GM18858 (cell line): ENCODE results near the gene TPM4.
A peak's percentile ranks its signal among the peaks of the same experiment; 100 is the strongest.
"Not testable (repeated sequence)": the region's sequence is repeated elsewhere in the genome, so short reads cannot be mapped to it uniquely, and the experiment has no call there.

Experiments
- ATAC-seq: cut with Tn5 transposase; IDR thresholded peaks from one replicate; pipeline ENCODE4 v1.9.1; 2021; ENCODE audit not compliant: unreplicated experiment

TPM4 gene

DNA sequence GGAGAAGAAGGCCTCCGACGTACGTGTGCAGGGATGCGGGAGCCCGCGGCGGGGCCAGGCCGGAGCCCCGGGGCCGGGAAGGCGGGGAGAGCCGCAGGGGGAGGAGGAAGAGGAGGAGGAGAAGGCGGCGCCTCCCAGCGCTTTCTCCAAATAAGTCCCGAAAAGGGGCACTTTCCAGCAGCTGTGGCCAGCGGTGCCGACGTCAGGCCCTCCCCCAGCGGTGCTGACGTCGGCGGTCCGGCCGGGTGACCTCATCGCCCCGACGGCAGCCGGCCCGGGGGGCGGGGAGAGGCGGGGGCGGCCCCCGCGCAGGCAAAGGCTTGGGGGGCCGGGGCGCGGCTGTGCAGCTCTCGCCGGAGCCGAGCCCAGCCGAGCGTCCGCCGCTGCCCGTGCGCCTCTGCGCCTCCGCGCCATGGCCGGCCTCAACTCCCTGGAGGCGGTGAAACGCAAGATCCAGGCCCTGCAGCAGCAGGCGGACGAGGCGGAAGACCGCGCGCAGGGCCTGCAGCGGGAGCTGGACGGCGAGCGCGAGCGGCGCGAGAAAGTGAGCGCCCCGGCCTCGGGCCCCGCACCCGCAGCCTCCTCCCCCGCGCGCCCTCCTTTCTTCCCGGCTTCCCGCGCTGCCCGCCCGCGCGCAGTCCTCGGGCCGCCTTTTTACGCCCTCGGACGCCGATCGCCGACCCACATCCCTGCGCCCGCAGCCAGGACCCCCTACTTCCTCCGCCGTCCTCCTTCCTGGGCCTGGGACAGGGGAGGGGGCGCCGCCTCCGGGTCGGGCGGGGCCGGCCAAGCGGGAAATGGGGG, at the start of gene TPM4:
Gene TPM4 (plus strand): TSS at position 342 of the 804 bp plus-strand sequence. CDS start 71 bp downstream, at position 413.
- peak; percentile 39 for ATAC-seq

GRCh38 chr19:16026756-16027155, 49.5 kb upstream of the TPM4 start:
- no peak for ATAC-seq

- ATAC-seq, result no peak
These were observed 48.8 kb upstream of the TPM4 start for GRCh38 chr19:16027528-16027927.

GRCh38 chr19:16030155-16030554, 46.1 kb upstream of the TPM4 start:
- ATAC-seq, result not testable (repeated sequence)

DNA sequence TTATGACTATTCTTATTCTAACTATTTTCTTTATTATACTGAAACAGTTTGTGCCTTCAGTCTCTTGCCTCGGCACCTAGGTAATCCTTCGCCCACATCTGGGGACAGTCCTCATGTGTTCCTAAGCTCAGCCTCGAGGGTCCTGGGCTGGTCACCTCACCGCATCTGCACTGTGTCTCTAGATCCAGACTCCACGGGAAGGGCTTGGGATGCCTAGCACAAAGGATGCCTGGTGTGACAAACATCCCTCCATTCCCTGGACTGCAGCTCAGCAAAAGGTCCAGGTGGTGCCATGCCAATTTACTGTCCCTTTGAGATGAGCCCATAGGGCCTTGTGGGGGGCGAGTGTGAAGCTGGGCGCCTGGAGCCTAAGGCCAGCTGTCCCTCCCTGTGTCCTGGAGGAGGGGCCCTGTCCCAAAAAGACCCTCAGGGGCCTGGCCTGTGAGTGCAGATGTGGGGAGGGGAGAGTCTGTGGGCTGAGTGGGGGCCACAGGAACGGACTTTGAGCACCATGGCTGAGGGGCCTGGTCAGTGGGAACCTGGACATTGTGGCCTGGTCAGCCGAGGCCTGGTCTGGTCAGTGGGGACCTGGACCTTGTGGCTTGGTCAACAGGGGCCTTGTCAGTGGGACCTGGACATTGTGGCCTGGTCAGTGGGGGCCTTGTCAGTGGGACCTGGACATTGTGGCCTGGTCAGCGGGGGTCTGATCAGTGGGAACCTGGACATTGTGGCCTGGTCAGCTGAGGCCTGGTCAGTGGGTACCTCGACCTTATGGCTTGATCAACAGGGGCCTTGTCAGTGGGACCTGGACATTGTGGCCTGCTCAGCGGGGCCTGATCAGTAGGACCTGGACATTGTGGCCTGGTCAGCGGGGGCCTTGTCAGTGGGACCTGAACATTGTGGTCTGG, 45.1 kb upstream of the TPM4 start:
- ATAC-seq, result no peak

DNA sequence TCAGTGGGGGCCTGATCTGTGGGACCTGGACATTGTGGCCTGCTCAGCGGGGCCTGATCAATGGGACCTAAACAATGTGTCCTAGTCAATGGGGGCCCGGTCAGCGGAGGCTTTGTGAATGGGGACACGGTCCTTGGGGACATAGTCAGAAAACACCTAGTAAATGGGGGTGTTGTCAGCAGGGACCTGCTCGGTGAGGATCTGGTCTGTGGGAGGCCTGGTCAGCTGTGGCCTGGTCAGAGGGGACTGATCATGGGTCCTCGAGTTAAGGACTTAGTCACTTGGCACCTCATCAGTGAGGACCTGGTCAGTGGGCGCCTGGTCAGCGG, 44.5 kb upstream of the TPM4 start:
- no peak for ATAC-seq

GRCh38 chr19:16032509-16033135, 43.7 kb upstream of the TPM4 start:
- no peak for ATAC-seq

DNA sequence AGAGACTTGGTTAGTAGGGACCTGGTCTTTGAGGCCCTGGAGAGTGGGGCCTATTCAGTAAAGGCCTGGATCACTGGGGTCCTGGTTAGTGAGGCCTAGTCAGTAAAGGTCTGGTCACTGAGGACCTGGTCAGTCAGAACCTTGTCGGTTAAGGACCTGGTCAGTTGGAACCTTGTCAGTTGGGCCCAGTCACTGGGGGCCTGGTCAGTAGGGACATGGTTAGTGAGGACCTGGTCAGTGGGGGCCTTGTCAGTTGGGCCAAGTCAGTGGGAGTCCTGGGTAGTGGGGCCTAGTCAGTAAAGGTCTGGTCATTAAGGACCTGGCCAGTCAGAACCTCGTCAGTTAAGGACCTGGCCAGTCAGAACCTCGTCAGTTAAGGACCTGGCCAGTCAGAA, 43.2 kb upstream of the TPM4 start:
- no peak for ATAC-seq

- ATAC-seq, result no peak
These were observed 42.6 kb upstream of the TPM4 start for GRCh38 chr19:16033721-16034120.

- no peak for ATAC-seq
These were observed 42.1 kb upstream of the TPM4 start for GRCh38 chr19:16034180-16034579.

- ATAC-seq, result no peak
These were observed 41.2 kb upstream of the TPM4 start for GRCh38 chr19:16034958-16035560.

GRCh38 chr19:16035601-16036297, 40.5 kb upstream of the TPM4 start:
- ATAC-seq, result no peak

DNA sequence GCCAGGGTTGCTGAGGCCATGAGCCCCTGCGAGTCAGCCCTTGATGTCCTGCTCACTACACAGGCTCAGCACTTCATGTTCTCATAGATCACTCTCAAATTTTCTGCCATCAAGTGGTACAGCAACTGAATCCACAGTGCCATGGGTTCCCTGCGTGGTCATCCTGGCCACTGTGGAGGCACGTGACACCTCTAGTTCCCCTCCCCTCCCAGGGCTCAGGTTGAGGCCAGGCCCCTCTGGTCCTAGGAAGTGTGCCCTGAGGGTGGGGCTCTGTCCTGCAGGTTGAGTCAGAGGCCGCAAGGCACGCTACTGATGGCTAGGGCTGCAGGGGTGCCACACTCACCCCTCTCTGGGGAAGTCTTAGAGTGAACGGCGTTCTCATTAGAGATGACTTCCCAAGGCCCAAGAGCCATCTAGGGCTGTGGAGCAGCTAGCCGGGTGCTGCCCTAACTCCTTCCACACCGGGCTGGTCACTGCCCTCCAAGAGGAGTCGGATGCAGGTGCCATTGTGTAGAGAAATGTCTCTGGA, 39.8 kb upstream of the TPM4 start:
- no peak for ATAC-seq

DNA sequence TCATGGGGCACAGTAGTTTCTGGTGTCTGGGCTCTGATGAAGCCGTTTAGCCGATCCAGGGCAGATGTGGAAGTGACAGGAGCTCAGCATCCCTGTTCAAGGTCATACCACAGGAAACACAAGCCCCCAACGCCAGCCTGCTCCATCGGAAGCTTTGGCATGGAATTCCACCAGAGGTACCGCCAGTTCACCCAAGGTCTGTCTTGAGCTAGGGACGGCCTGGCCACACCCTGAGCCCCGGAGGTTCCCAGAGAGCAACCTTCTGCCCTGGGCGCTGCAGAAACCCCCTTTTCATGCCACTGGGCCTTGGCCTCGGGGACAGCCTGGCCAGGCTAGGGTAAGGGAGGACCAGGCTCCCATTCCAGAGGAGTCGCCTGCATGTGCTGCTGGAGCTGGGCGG, 39.4 kb upstream of the TPM4 start:
- ATAC-seq, result no peak

GRCh38 chr19:16037424-16038195, 38.7 kb upstream of the TPM4 start:
- no peak for ATAC-seq

- no peak for ATAC-seq
These were observed 38.0 kb upstream of the TPM4 start for GRCh38 chr19:16038196-16038695.

- no peak for ATAC-seq
These were observed 37.2 kb upstream of the TPM4 start for GRCh38 chr19:16039081-16039480.

GRCh38 chr19:16039545-16039944, 36.8 kb upstream of the TPM4 start:
- no peak for ATAC-seq

- ATAC-seq, result no peak
These were observed 35.7 kb upstream of the TPM4 start for GRCh38 chr19:16040642-16041041.
